Liver (tissue), 9 donors: ENCODE measurements around the gene DDX41. TPM values are rescaled to one million over a fixed set of nuclear protein-coding genes. Genes with fewer than 3 reads are reported as not detected.

ENCODE experiments used
- DNase-seq: peaks from one replicate; pipeline ENCODE4 v3.0.0-alpha.2; 2017; ENCODE audit warnings: low spot score
- H3K27ac ChIP-seq, 2 donors: one replicate each; pipeline ENCODE4 v1.7.0; 2013; ENCODE audit warnings: inconsistent platforms in 2 of 2, low read length in 2 of 2, control low read depth in 1 of 2, low read depth in 1 of 2, mild to moderate bottlenecking in 1 of 2
- H3K27me3 ChIP-seq, 4 donors: one replicate each; pipeline versions ENCODE4 v1.6.1 to v1.7.0; 2013; ENCODE audit warnings: low read length in 3 of 4, inconsistent platforms in 1 of 4, mild to moderate bottlenecking in 1 of 4, moderate library complexity in 1 of 4; ENCODE audit not compliant: control insufficient read depth in 4 of 4, insufficient read depth in 4 of 4
- H3K36me3 ChIP-seq, 4 donors: one replicate each; pipeline versions ENCODE4 v1.6.1 to v1.7.0; 2013; ENCODE audit warnings: low read length in 3 of 4, mild to moderate bottlenecking in 3 of 4, low read depth in 1 of 4, moderate library complexity in 1 of 4; ENCODE audit not compliant: control insufficient read depth in 4 of 4, insufficient read depth in 3 of 4
- H3K4me1 ChIP-seq, 4 donors: one replicate each; pipeline versions ENCODE4 v1.6.1 to v1.7.0; 2013; ENCODE audit warnings: low read length in 3 of 4, mild to moderate bottlenecking in 3 of 4, moderate library complexity in 1 of 4; ENCODE audit not compliant: control insufficient read depth in 4 of 4, insufficient read depth in 4 of 4
- H3K4me3 ChIP-seq, 3 donors: one replicate each; pipeline versions ENCODE4 v1.6.1 to v1.7.0; 2013; ENCODE audit warnings: low read length in 3 of 3, control low read depth in 1 of 3, low read depth in 1 of 3, mild to moderate bottlenecking in 1 of 3
- H3K9ac ChIP-seq, 2 donors: one replicate each; pipeline ENCODE4 v1.7.0; 2013; ENCODE audit warnings: low read length in 2 of 2, mild to moderate bottlenecking in 2 of 2, moderate library complexity in 2 of 2, control low read depth in 1 of 2, low read depth in 1 of 2
- H3K9me3 ChIP-seq, 4 donors: one replicate each; pipeline versions ENCODE4 v1.6.1 to v1.7.0; 2013; ENCODE audit warnings: low read length in 3 of 4; ENCODE audit not compliant: control insufficient read depth in 4 of 4
- CTCF ChIP-seq: fragments of 150-350 bp; IDR thresholded peaks from 2 replicates; pipeline ENCODE4 v1.5.1; 2017; ENCODE audit warnings: improper control_type of control experiment, low read depth, low read length; ENCODE audit not compliant: missing input control
- EGR1 ChIP-seq, 2 donors: IDR thresholded peaks; 2 replicates each; pipeline ENCODE4 v1.6.1; 2016 to 2018; ENCODE audit warnings: antibody characterized with exemption in 2 of 2, low read depth in 2 of 2
- FOXA1 ChIP-seq: IDR thresholded peaks from 2 replicates; pipeline ENCODE4 v1.6.1; 2016; ENCODE audit warnings: antibody characterized with exemption
- FOXA2 ChIP-seq: IDR thresholded peaks from 2 replicates; pipeline ENCODE4 v1.6.1; 2016; ENCODE audit warnings: antibody characterized with exemption
- HNF4A ChIP-seq, 2 donors: conservative IDR thresholded peaks; 2 replicates each; pipeline ENCODE4 v1.6.1; 2016; ENCODE audit warnings: antibody characterized with exemption in 2 of 2, mild to moderate bottlenecking in 2 of 2
- JUND ChIP-seq, 2 donors: IDR thresholded peaks; 2 replicates each; pipeline ENCODE4 v1.6.1; 2016; ENCODE audit warnings: antibody characterized with exemption in 2 of 2
- MAX ChIP-seq: IDR thresholded peaks from 2 replicates; pipeline ENCODE4 v1.6.1; 2016; ENCODE audit warnings: antibody characterized with exemption
- NR2F2 ChIP-seq: IDR thresholded peaks from 2 replicates; pipeline ENCODE4 v1.6.1; 2016; ENCODE audit warnings: antibody characterized with exemption
- RAD21 ChIP-seq, 2 donors: IDR thresholded peaks; 2 replicates each; pipeline ENCODE4 v1.6.1; 2016; ENCODE audit warnings: antibody characterized with exemption in 2 of 2, mild to moderate bottlenecking in 2 of 2
- REST ChIP-seq: IDR thresholded peaks from 2 replicates; pipeline ENCODE4 v1.6.1; 2016; ENCODE audit warnings: antibody characterized with exemption, mild to moderate bottlenecking
- RXRA ChIP-seq, 2 donors: IDR thresholded peaks; 2 replicates each; pipeline ENCODE4 v1.6.1; 2017 to 2018; ENCODE audit warnings: antibody characterized with exemption in 2 of 2, mild to moderate bottlenecking in 1 of 2
- TAF1 ChIP-seq: conservative IDR thresholded peaks from 2 replicates; pipeline ENCODE4 v1.6.1; 2016; ENCODE audit warnings: antibody characterized with exemption, mild to moderate bottlenecking
- YY1 ChIP-seq: IDR thresholded peaks from 2 replicates; pipeline ENCODE4 v1.6.1; 2016; ENCODE audit warnings: antibody characterized with exemption, mild to moderate bottlenecking
- WGBS: extraction: QIAGEN DNeasy Blood & Tissue Kit; methylation state at CpG from one replicate; pipeline ENCODE4 v1.1.7; 2013; 5-methylcytosine and 5-hydroxymethylcytosine counted together
- polyA plus RNA-seq, 2 donors: library from polyadenylated mRNA; stranded (reverse) in 1 of 2; unstranded in 1 of 2; fragments of 200-250 nt in 1 of 2; fragments of >200 nt in 1 of 2; fragmentation: Nextera tagmentation in 1 of 2; extraction: Ambion mirVana in 1 of 2; gene quantifications; one replicate each; pipeline versions ENCODE4 v1.2.1 to v1.2.3, GENCODE V29; 2013 to 2015
- total RNA-seq, 2 donors: library from RNA; depleted of rRNA; stranded (reverse); fragments of >200 nt; gene quantifications; one replicate each; pipeline ENCODE4 v1.2.3, GENCODE V29; 2014
- donor health status: healthy.
- donor health status: healthy.
- donor health status: healthy.
- donor health status: healthy.
- donor health status: healthy.

Gene DDX41
- total and polyA plus RNA-seq, 4 donors: 20.4 to 58.5 (median 45.6) TPM

- no peaks in the 10 kb centered on the region for H3K36me3 ChIP-seq
- peak overlapping the region; percentile 42 to 48 for H3K27ac ChIP-seq
- H3K4me1 ChIP-seq: peaks cover 5 to 19% (median 15%) of the 10 kb centered on the region in 4 donors
- H3K4me3 ChIP-seq: no peak overlapping the region
- H3K27me3 ChIP-seq: no peaks in the 10 kb centered on the region
- peak in 1 of 2 donors; percentile 63 for TF ChIP-seq RXRA (IDR thresholded peaks at IDR 0.05)
- TF ChIP-seq EGR1 (IDR thresholded peaks at IDR 0.05; ENCODE audit: low read depth in 2 of 2): no peak
- peak in 1 of 2 donors; percentile 52 for TF ChIP-seq HNF4A (conservative IDR thresholded peaks at IDR 0.05)
- TF ChIP-seq FOXA1: peak; percentile 18
- TF ChIP-seq JUND (IDR thresholded peaks at IDR 0.05): no peak
- H3K9ac ChIP-seq: no peak overlapping the region
- no peaks in the 10 kb centered on the region for H3K9me3 ChIP-seq
- no peak for DNase-seq
- 34% methylated on average over 18 of the region's 18 CpGs for WGBS
Measured at GRCh38 chr5:177478711-177479646, 37.8 kb downstream of the DDX41 start.

GRCh38 chr5:177477701-177478477 lies 38.9 kb downstream of the DDX41 start:
- Histone ChIP-seq H3K9me3 (no peaks in the 10 kb centered on the region), H3K27ac (no peak overlapping the region), H3K27me3 (no peaks in the 10 kb centered on the region), H3K4me3 (no peak overlapping the region), H3K9ac (no peak overlapping the region), H3K36me3 (no peaks in the 10 kb centered on the region), H3K4me1 (peaks cover 8 to 21% (median 15%) of the 10 kb centered on the region in 4 donors)
- no peak for DNase-seq
- TF ChIP-seq REST: no peak
- no peak for TF ChIP-seq RAD21 (IDR thresholded peaks at IDR 0.05)
- TF ChIP-seq NR2F2: no peak
- TF ChIP-seq HNF4A (conservative IDR thresholded peaks at IDR 0.05): no peak
- TF ChIP-seq MAX: no peak
- no peak for TF ChIP-seq EGR1 (IDR thresholded peaks at IDR 0.05; ENCODE audit: low read depth in 2 of 2)
- no peak for TF ChIP-seq JUND (IDR thresholded peaks at IDR 0.05)
- TF ChIP-seq RXRA (IDR thresholded peaks at IDR 0.05): no peak
- WGBS: 97% methylated on average over 13 of the region's 13 CpGs

- Histone ChIP-seq H3K4me1 (peaks cover 12 to 25% (median 15%) of the 10 kb centered on the region in 4 donors), H3K4me3 (no peak overlapping the region), H3K9ac (no peak overlapping the region), H3K27ac (no peak overlapping the region), H3K27me3 (no peaks in the 10 kb centered on the region), H3K9me3 (no peaks in the 10 kb centered on the region), H3K36me3 (no peaks in the 10 kb centered on the region)
- WGBS: 88% methylated on average over 18 of the region's 18 CpGs
- no peak for DNase-seq
- TF ChIP-seq NR2F2 (no peak), RAD21 (IDR thresholded peaks at IDR 0.05) (no peak), FOXA2 (no peak), TAF1 (no peak), JUND (IDR thresholded peaks at IDR 0.05) (no peak), EGR1 (IDR thresholded peaks at IDR 0.05; ENCODE audit: low read depth in 2 of 2) (no peak), YY1 (no peak), CTCF (no peak), HNF4A (conservative IDR thresholded peaks at IDR 0.05) (no peak), REST (no peak)
Measured at GRCh38 chr5:177476531-177477233, 40.1 kb downstream of the DDX41 start.
